ENCODE data around the gene SLCO3A1.

Gene SLCO3A1

DNA sequence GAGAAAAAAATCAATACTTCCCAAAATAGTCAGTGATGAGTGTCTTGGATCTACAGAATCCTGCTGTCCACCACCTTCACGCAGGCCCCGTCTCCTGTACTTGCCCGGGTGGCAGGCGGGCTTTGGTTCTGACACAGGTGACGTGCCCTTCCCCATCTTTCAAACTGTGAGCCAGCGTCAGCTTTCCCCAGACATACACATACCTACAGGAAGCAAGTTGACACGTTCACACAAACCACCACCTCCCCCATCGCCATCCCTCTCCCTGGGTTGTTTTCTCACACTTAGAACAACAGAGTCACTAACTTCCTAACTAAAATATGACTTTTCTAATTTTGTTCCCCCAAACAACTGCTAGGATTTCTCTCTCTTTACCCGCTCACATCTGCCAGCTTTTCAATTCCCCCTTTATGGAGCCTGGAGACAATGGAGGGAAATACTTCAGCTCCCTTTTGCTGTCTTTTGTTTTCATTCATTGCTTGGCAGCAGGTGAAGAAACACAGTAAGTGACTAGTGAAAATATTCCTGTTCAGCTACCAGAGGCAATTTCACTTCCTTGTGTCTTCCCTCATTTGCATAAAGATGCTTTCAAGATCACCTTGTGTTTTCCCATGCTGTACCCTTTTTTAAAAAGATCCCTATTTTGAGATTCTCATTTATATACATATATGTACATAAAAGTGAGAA, 248.3 kb downstream of the SLCO3A1 start:
- no peak for DNase-seq (ENCODE audit: low read depth)

DNA sequence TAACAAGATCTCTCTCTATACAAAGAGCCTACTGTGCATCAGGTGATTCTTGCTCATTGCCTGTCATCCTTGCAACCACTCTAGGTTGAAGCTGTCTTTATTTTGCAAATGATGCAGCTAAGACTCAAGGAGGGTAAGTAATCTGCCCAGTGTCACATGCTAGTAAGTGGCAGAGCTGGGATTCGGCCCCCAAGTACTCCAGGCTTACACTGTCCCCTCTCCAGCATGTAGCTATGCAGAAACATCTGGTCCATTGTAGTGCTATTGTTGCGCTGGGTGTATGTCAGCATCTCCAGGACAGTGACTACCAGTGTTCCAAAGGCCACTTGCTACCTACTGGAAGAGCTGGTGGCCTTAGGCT, 248.9 kb downstream of the SLCO3A1 start:
- DNase-seq (ENCODE audit: low read depth), result no peak

DNA sequence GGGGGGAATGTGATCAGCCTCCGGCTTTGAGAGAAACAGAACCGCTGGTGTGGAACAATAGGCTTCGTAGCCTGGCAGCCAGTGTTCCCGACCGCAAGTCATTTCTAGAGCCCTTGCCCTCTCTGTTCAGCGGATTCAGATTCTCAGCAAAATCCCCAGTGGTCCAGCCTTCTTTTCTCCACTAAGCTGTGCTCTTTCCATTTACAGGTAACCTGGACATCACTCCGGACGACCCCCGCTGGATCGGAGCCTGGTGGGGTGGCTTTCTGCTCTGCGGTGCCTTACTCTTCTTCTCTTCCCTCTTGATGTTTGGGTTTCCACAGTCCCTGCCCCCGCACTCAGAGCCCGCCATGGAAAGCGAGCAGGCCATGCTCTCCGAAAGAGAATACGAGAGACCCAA, 250.6 kb downstream of the SLCO3A1 start:
- DNase-seq (ENCODE audit: low read depth), result no peak

DNA sequence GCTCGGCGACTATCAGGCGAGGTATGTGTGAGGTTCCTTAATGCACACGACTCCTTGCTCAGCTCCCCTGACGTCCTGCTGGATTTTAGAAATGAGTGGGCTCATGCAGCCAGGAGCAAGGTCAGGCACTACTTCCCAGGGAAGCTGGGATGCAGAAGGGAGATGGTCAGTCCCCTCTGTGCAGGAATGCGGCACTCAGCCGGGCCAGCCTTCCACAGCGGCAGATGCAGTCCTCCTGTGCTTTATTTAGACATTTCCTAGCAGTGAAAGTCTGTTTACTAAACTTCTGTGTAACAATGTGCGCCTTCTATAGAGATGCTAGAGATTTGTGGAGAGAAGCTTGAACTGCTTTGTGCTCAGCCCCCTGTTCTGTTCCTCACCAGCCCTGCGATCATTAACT, 252.1 kb downstream of the SLCO3A1 start:
- no peak for DNase-seq (ENCODE audit: low read depth)

DNA sequence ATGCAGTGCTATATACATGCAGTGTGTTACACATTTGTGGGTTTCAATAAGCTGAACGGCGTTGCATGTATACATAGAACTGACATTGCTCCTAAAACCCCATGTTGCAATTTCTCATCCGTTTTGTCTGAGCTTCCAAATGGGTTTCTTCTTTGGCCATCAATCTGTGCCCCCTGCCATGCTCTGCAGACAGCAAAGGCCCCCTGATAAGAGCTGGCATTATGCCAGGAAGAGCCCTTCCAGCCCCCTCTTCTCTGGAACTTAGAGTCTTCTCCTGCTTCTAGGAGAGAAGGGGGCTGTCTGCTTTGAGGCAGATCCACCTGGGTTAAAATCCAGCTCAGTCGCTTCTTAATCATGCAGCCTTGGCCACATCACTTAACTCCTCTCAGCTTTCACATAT, 254.0 kb downstream of the SLCO3A1 start:
- DNase-seq (ENCODE audit: low read depth), result no peak

DNA sequence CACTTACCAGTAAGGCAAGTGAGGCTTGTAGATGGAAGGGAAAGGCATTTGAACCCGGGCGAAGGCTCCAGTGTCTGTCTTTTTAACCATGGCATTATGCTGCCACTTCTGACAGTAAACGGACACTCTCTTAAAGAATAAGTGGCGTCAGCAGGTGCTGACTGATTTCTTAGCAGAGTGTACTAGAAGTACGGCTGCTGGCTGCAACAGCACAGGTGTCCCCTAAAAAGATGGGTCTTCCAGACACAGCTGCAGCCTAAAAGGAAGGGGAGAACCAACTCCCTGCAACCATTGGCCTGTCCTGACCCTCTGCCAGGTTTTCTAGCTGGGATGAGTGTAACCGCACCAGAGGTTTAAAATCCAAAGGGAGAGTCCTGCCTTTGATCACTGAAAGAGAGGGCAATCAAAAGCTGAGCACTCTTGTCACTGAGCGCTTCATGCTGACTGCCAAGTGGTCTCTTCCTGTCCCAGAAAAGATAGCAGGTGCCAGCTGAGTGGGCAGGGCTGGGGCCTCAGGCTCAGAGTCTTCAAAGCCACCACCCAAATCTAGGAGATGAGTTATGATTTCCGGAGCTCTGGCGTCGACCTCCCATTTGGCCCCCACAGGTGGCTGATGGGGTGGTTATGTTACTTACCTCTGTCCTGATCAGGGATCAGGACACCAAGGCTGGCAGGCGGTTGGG, 255.8 kb downstream of the SLCO3A1 start:
- no peak for DNase-seq (ENCODE audit: low read depth)

DNA sequence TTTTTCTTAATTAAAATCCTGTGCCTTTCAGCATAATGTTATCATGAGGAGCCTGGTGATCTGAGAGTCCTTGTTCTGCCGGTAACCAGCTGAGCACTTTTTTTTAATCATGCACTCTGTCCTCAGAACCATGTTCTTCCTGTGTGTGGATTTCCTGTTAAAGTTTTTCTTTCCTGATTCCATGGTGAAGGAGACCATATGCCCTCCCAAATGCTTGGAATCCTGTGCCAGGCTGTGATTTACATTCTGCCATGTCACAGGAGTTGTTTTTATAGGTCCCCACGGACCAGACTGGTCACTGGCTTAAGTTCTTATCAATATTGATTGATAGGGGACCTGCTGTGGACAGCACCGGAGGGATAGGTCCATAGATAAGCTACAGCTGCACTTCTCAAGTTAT, 257.8 kb downstream of the SLCO3A1 start:
- DNase-seq (ENCODE audit: low read depth), result no peak

DNA sequence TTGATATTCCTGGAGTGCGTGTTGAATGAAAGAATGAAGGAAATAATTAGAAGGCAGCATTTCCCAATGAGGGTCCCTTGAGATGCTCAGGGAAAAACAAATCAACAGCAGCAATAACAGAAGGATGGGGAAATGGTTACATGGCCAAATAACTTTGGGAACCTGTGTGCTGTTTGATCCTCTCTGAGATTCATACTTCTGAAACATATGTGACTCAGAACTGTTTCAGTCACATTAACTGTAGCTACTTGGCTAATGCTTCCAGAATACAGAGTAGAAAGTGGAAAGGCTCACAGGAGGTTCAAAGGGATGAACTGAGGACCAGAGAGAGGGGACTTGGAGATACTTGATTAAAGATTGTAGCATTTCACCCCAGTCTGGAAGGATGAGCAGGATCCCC, 258.2 kb downstream of the SLCO3A1 start:
- DNase-seq (ENCODE audit: low read depth), result peak; percentile 47

DNA sequence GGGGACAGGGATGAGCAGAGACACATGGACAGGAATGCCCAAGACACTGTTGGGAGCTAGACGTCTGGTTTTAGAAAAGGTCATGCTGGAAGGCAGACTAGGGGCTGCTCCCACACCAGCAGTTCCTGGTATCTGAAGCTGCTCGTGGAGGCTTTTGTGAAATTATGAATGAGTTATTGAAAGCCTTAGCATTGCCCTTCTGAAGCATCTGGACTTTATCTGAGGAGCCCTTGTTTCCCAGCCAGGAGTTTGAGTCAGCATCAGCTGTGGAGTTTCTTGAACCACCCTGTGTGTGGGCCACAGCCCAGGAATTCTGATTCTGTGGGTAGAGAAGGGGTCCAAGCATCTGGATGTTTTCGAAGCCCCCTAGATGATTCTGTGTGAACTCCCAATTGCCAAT, 258.7 kb downstream of the SLCO3A1 start:
- peak; percentile 50 for DNase-seq (ENCODE audit: low read depth)

DNA sequence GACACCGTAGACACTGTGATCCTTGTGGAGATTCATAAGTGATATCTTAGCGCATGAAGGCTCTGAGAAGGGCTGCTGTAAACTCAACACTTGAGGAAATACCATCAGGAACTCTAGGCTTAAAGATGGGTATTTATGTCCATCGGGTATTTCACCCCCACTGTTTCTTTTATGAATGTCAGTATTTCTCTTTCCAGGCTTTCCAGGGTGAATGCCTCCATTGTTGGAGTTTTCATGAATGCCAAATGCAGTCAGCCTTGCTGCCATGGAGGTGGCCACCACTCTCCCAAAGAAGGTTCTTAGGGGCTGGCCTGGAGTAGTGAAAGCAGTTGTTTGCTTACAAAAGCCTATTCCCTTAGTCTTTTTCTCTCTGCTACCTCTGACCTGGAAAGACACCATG, 259.2 kb downstream of the SLCO3A1 start:
- no peak for DNase-seq (ENCODE audit: low read depth)

DNA sequence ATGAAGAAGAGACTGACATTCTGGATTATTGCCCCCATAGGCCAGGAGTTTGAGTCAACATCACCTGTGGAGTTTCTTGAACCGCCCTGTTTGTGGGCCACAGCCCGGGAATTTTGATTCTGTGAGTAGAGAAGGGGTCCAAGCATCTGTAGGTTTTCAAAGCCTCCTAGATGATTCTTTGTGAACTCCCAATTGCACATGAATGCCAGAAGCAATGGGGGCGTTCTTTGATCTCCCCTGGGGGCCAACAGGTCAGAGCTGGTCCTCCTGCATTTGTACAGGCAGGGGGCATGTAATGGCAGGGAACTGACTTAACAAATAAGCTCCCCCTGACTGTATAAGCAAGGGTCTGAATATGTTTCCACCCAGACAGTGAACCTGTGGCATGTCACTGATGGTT, 260.3 kb downstream of the SLCO3A1 start:
- no peak for DNase-seq (ENCODE audit: low read depth)

DNA sequence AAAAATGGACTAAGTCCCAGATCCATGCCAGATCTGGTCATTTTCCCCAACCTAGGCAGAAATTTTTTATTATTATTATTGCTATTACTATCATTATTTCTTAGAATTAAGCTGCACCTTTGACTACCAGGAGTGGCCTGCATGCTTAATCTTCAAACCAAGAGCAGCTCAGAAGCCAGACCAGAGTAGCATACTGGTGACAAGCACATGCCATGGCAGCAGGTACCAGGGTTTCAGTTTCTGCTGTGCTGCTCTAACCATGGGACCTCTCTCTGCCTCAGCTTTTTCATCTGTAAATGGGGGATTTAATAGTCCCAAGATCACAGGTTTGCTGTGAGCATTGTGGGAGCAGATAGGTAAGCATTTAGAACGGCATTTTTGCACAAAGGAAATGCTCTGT, 262.3 kb downstream of the SLCO3A1 start:
- DNase-seq (ENCODE audit: low read depth), result no peak

DNA sequence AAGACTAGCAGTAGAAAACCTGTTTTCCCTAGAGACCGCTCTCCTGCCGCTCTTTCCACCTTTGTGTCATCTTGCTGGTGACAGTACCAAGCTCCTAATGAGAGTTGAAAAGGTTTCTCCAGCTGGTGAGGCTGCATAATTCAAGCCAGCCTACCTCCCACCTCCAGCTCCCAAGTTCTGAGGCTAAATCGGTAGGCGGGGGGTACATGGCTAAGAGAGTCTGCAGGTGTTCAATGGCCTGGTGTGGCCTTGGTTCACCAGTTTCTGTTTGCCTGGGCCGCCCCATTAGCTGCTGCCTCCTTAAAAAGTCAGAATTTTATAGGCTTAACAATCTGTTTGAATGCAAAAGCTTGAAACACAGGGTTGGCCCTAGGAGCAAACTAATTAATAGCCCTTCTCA, 262.8 kb downstream of the SLCO3A1 start:
- no peak for DNase-seq (ENCODE audit: low read depth)

DNA sequence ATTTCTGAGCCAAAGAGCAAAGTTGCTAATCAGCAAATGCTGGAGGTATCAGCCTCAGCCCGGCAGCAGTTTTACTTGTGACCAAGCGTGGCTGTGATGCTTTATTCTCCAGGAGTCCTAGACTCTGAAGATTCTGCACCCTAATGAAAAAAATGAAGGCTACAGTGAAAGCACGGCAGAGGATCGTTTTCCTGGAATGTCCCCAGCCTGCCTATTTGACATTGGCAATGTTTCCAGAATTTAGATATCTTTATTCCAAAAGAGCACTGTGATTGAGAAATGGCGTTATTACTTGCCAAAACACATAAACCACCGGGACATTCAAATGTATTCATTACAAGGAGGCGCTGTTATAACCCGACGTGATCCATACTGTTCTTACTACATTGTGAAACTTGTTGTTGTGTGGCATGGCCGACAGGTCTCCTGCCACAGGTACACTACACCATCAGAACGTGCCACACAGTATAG, 263.8 kb downstream of the SLCO3A1 start:
- peak; percentile 84 for DNase-seq (ENCODE audit: low read depth)

DNA sequence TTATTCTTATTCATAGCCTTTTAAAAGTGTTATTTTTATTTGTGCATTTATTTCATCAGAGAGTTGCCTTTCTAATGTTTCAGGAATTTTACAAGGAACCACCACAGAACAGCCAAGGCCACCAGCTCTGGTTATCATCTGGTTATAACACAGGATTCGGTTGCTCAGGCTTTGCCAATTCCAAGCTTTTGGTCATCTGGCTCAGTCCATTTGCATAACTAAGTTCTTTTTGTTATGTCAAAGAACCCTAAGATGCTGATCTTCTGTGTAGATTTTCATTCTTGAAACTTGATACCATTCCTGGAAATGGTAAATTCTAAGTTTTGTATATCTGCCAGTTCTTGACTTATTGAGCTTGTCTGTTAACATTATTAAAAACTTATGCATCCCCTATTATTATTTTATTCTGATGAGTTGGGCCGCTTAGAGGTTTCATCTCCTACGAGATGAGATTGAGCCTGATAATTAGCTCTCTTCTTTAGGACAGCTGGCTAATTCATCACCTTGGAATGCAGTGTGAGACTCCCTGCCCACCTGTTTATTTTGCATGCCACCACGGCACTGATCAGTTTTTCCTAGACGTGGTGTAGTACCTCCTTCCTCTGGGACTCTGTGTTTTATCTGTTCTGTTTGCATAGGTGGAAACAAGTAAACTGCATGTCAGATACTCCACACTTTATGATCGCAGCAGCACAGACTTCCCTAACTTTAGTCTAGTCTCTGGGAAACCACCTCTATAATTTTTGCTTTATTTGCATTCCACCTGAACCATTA, 264.8 kb downstream of the SLCO3A1 start:
- peak; percentile 84 for DNase-seq (ENCODE audit: low read depth)

DNA sequence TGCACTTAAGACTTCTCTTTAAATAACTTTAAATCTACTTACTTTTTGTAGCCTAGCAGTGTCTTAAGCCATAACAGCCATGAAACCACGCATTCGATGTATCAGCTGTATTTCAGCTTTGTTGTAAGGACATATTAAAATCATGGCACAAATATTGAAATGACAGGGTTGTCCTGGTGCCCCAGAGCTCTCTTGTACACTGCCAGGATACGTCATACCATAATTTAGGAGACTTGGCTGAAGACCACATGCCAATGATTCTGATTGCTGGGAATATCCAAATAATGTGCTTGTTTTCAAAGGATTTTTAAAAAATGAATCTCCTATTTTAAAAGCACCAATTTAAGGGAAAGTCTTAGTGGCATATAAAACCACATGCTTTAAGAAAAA, 265.4 kb downstream of the SLCO3A1 start:
- DNase-seq (ENCODE audit: low read depth), result no peak

DNA sequence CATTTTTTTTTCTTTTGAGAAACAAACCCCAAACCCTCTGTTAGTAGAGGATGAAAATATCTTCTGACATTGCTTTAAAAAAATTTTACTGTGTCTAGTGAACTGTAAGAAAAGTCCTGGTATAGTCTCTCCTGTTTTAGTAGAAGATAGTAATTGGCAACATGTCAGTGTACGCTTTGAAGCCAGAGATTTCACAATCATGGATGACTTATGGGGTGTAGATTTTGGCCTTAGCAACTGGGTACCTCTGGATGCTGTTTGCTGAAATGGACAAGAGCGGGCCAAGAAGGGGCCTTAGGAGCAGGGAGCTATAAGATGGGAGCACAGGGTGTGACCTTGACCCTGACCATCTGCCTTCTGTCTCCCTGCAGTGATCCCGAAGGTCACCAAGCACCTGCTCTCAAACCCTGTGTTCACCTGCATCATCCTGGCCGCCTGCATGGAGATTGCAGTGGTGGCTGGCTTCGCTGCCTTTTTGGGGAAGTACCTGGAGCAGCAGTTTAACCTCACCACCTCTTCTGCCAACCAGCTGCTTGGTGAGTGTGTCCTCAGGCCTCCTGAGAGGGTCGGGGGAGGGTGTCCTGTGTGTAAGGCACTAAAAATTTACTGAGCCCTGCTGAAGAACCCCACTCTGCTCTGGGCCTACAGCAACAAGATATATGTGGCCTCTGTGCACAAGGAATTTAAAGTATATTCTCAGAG, 266.7 kb downstream of the SLCO3A1 start:
- peak; percentile 20 for DNase-seq (ENCODE audit: low read depth)

DNA sequence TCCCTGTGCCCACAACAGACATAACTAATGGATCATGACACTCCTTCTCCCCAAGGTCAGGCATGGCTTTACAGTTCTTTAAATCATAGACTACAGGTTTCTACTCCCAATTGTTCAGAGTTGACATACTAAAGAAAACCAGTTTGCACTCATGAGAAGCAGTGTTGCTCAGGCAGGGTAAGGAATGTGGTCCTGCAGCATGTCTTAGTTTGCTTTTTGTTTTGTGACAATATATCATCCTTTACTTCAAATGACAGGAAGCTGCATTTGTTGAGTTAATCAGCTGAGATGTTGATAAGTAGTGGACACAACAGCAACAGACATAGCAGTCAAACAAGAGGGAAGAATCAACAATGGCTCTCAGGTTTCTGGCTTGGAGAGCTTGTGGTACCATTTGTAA, 267.5 kb downstream of the SLCO3A1 start:
- DNase-seq (ENCODE audit: low read depth), result no peak

DNA sequence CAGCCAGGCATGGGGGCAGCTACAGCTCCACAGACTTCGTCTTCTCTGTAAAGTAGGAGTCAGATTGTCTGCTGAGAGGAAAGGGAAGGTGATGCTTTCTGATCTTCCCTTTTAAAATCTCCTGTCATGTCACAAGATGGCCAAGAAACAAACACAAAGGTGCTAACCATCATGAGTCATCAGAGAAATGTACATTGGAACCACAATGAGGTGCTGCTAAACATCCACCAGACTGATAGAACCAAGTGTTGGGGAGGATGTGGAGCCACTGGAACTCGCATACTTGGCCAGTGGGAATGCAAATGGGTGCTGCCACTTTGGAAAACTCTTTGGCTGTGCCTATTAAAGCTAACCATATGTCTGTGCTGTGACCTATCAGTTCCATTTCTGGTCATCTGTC, 268.8 kb downstream of the SLCO3A1 start:
- DNase-seq (ENCODE audit: low read depth), result no peak

DNA sequence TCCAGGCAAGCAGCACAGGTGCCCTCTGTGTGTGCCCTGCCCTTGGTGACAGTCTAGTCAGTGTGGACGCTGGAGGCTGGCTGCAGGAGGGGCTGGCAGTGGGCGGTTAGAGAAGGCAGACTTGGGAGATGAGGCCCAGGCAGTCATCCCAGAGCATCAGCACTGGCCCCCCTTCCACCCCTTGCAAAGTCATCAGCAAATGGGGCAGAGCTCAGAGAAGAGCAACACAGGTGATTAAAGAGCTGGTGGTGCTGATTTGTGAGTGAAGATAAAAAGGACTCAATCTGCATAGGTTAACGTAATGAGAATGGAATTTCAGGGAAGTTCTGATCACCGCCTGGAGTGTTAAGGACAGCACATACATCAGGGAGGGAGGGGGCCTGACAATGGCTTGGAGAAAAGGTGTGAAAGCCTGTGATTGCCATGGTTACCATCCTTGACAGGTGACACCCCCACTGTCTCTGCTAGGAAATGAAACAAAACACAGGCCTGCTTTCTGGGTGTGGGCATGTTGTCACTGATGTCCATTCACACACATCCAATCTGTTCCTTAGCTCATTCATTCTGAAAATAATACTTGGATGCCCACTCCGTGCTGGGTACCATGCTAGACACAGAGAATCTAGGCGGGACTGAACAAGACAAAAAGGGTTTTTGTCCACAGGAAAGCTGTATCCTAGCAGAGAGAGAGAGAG, 270.6 kb downstream of the SLCO3A1 start:
- no peak for DNase-seq (ENCODE audit: low read depth)

DNA sequence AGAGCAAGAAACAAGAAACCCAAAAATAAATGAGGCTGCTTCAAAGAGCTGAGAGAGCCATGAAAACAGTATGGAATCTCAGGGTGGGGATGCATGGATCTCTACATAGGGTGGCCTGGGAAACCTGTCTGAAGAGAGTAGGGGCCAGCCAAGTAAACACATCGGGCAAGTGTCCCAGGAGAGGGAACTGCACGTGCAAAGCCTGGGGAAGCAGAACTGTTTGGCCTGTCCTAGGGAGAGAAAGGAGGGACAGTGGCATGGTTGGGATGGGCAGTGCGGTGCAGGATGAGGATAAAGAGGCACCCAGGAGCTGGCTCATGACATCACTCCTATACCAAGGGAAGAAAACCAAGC, 271.1 kb downstream of the SLCO3A1 start:
- no peak for DNase-seq (ENCODE audit: low read depth)

DNA sequence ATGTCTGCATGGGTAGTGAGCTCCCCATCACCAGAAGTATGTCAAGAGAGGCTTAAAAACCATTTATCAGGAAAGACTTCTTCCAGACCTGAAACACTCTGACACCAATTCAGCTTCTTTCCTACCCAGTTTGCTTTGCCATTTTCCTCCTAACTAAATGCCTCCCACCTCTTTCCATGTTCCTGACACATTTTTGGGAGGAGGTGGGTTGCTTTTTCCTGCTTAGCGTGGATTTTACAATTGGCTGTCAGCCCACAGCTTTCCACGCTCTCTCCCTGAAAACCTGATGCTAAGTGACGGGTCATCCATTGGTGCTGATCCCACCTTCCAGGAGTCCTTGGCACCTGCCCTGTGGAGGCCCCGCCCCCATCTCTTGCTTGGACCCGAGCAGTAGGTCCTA, 275.3 kb downstream of the SLCO3A1 start:
- DNase-seq (ENCODE audit: low read depth), result no peak

All from fibroblast of gingiva (primary cell).